Measurements from ENCODE around the gene GEMIN7.

The GEMIN7 gene

DNA sequence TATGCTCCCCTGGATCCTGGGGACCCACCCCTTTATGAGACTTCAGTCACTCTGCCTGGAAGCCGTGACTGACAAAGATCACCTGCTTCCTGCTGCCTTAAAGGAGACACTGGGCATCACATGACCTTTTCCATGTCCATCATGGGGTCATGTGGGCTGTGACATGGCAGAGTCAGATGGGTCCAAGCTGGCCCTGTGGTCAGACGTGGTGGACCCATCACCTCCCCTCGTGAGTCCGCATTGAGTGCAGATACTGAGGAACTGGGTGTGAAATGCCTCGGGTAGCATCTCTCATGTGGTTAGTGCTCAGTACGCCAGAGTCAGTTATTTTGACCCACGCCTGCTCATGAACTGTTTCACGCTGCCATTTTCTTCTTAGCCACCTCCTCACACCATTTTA lies 54.6 kb downstream of the GEMIN7 start:
- DNase-seq, result no peak

DNA sequence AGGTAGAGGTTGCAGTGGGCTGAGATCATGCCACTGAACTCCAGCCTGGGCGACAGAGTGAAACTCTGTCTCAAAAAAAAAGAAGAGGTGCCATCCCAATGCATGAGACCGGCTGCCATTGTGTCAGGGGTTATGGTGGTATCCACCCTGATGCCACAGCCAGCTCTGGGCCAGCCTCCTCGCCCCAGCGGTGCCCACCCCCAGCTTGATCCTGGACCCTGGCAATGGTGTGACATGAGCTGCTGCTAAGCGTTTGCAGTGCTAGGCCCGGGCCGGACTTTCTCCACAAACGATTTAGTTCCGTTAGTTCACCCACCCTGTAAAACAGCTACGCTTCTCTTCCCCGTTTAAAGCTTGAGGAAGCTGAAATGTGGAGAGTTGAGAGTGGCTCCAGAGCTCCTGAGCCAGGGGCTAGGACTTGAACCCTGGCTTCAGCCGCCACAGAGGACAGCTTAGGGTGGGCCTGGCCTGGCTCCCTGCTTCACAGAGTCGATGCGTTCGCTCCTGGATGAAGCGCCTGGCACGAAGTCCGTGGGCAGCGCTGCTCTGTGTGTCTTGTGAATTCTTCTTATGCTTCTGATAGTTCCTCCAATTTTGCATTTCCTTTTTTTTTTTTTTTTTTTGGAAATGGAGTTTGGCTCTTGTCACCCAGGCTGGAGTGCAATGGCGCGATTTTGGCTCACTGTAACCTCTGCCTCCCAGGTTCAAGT lies 56.3 kb downstream of the GEMIN7 start:
- DNase-seq, result no peak

DNA sequence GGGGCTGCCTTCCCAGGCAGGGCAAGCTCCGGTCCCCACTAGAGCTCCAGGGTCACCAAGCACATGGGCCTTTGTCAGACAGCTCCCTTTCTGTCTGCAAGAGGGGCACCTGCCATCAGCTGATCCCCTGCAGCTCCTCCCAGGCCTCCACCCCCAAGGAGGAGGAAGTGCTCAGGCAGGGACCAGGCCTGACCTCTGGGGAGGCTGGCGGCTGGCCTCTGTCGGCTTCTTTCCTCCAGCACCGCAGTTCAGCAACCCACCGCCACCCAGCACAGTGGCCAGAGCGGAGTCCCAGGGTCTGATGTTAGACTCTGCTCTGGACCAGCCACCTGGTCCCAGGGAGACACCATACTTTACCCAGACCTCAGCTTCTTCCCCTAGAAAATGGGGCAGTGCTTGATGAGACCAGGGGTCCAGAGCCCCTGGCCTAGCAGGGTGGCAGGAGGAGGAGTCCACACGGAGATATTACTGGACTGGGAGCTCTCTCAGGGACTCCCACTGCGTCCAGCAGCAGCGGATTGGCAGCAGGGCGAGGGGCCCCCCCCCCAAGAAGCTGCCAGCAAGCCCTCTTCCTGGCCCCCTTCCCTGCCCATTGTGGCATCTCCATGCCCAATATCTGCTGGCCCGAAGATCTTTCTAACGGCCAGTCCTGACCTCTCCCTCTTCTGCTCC lies 57.6 kb downstream of the GEMIN7 start:
- no peak for DNase-seq

DNA sequence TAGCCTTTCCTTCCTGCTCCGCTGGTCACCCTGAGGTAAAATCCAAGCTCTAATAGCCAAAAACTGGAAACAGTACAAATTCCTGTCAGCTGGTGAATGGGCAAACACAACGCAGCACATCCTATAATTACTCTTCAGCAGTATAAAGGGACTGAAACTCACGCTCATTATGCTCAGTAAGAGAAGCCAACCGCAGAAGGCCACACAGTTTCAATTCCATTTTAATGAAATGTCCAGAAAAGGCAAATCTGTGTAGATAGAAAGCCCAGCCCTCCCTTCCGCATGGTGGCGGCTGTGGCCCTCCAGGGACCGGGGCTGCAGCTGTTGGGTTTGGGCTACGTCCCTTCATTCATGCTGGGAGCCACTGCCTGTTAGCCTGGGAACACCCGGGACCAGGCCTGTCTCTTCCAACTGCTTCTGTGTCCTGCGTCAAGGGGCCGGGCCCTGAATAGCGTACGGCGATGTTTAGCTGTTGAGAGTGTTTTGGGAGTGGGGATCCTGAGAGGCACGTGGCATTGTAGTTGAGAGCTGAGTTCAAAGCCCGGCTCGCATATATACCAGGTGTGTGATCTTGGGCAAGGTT lies 58.2 kb downstream of the GEMIN7 start:
- no peak for DNase-seq

DNA sequence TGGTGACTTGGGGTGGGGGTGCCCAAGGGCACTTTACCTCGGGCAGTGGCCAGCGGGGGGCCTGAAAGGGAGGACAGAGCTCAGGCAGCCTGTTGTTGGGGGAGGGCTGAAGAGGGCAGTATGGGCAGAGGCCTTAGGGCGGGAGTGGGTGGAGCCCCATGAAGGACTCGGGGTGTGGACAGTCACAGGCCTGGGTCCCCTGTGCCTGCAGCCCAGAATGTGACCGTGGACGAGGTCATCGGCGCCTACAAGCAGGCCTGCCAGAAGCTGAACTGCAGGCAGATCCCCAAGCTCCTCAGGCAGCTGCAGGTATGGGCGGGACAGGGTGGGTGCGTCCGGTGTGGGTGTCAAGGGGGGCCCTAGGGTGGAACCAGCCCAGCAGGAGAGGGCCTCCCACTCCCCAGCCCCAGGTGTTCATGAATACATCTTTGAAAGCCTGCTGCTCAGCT lies 59.3 kb downstream of the GEMIN7 start:
- DNase-seq, result no peak

DNA sequence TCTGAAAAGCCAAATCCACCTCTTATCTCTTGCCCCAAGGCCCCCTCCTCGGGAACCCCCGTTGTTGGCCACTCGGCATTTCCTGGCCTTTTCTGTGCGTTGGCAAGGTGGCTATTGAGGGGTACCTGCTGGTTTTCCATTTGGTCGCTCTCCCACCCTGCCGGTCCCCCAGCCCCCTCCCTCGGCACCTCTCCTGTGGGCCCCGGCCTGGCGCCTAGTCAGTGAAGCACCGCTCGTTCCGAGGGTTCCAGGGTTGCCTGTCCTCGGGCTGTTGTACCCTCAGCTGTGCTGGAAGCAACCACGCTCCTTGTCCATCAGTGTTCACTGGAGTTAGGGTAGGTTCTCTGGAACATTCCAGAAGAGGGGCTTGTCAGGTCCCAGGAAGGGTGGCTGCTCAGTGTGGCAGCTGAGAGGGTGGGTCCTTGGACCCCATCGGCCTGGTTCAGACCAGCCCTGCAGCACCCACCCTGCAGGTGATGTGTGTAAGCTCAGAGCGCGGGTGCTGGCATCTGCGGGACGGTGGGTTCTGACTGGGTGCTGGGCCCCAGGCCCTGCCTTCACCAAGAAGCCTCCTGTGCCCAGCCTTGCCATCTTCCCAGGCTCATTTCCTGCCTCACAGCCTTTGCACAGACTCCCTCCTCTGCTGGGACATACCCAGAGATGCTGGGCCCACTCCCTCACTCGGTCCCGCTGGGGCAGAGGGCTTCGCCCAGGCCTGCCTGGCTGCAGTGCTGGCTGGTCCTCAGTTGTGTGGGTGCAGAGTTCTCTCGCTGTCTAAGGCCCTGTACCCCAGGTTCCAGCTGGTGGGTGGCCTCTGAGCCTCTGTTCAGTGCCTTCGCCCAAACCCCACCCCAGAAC lies 60.5 kb downstream of the GEMIN7 start:
- no peak for DNase-seq

DNA sequence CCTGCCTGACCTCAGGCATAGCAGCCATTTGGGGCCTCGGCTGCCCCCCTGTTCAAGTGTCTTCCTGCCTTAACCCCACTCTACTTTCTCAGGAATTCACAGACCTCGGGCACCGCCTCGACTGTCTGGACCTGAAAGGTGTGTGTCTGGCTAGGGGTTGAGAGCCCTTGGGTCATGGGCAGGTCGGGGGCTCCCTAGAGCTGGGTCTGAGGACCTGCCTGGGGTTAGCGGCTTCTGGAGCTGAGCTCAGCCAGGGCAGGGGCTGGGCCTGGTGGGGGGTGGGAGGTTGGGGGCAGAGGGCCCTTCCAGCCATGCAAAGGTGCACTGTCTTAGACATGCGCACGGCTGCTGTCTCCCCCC lies 61.1 kb downstream of the GEMIN7 start:
- DNase-seq, result no peak

DNA sequence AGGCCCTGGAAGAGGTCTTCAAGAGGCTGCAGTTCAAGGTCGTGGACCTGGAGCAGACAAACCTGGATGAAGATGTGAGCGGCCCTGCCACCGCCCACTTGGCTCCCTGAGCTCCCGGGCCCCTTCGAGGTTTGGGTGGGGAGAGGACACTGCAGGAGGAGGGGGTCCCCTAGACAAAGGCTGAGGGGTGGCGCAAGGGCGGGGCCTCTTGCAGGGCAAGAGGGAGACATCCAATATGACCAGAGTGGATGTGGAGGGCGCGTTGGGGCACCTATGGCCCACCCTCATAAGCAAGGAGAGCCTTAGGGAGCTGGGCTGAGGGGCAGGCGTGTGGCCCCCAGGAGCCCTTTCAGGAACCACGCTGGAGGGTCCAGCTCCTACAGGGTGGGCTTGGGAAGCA lies 61.5 kb downstream of the GEMIN7 start:
- DNase-seq, result no peak
